ENCODE data around the gene ASGR2.
"Not testable (repeated sequence)": the region's sequence is repeated elsewhere in the genome, so short reads cannot be mapped to it uniquely, and the experiment has no call there.

The ASGR2 gene, protein sequence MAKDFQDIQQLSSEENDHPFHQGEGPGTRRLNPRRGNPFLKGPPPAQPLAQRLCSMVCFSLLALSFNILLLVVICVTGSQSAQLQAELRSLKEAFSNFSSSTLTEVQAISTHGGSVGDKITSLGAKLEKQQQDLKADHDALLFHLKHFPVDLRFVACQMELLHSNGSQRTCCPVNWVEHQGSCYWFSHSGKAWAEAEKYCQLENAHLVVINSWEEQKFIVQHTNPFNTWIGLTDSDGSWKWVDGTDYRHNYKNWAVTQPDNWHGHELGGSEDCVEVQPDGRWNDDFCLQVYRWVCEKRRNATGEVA

GRCh38 chr17:7114241-7114874 lies at the start of gene ASGR2:
ASGR2 (minus strand) TSS chr17:7114822; CDS start chr17:7114240, 582 bp downstream.
- no peak for DNase-seq (ENCODE audit: low read depth in 2 of 2)

DNA sequence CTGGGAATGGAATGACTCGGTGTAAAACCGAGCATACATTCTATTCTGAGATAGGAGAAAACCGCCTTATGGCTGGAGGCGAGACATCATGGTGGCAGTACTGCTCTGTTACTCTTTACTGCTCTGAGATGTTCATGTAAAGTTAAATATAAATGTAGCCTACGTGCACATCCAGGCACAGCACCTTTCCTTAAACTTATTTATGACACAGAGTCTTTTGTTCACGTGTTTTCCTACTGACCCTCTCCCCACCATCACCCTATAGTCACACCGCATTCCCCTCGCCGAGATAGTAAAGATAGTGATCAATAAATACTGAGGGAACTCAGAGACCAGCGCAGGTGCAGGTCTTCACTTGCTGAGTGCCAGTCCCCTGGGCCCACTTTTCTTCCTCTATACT lies 44.9 kb upstream of the ASGR2 start:
- DNase-seq (ENCODE audit: low read depth in 2 of 2), result not testable (repeated sequence)

DNA sequence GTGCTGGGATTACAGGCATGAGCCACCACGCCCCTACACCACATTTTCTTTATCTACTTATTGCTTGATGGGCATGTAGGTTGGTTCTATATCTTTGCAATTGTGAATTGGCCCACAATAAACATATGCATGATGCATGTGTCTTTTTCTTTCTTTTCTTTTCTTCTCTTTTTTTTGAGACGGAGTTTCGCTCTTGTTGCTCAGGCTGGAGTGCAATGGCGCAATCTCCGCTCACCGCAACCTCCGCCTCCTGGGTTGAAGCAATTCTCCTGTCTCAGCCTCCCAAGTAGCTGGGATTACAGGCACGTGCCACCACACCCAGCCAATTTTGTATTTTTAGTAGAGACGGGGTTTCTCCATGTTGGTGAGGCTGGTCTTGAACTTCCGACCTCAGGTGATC lies 43.8 kb upstream of the ASGR2 start:
- DNase-seq (ENCODE audit: low read depth in 2 of 2), result not testable (repeated sequence)

DNA sequence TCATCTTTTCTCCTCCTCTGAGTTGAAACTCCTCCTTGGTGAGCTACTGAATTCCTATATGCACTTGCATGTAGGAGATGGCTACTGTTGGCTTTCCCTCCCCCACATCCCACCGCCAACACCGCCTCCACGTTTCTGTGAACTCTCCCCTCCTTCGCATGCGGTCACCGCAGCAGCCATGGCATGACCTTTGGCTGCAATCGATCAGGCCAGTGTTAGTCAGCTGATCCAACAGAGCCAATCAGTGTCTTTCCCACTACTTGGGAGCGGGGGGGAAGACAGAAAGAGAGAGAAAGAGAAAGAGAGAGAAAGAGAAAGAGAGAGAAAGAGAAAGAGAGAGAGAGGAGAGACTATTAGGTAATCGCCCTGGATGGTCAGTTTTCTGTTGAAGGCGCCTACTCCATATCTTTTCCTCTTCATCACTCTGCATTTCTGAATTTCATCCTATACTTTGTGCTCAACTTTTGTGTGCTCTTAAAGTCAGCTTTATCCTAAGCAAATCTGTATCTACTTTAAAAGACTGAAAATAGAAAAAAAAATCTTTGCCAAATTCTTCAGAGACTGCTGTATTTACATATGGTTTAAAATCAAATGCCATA lies 41.8 kb upstream of the ASGR2 start:
- DNase-seq (ENCODE audit: low read depth in 2 of 2), result no peak

- no peak for DNase-seq (ENCODE audit: low read depth in 2 of 2)
Measured at GRCh38 chr17:7147772-7148171, 33.1 kb upstream of the ASGR2 start.

GRCh38 chr17:7146115-7146514 lies 31.5 kb upstream of the ASGR2 start:
- no peak for DNase-seq (ENCODE audit: low read depth in 2 of 2)

DNA sequence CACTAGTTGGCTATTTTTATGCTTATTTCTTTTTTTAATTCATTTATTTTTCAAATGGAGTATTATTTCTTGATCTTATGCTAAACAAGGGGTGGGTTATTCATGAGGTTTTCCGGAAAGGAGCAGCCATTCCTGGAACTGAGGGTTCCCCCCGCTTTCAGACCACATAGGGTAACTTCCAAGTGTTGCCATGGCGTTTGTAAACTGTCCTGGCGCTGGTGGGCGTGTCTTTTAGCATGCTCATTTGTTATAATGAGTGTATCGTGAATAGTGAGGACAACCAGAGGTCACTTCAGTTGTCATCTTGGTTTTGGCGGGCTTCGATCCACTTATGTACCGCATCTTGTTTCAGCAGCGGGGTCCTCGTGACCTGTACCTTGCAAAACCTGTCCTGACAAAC lies 29.6 kb upstream of the ASGR2 start:
- DNase-seq (ENCODE audit: low read depth in 2 of 2), result no peak

GRCh38 chr17:7141824-7142223 lies 27.2 kb upstream of the ASGR2 start:
- DNase-seq (ENCODE audit: low read depth in 2 of 2), result no peak

GRCh38 chr17:7139400-7139799 lies 24.8 kb upstream of the ASGR2 start:
- no peak for DNase-seq (ENCODE audit: low read depth in 2 of 2)

DNA sequence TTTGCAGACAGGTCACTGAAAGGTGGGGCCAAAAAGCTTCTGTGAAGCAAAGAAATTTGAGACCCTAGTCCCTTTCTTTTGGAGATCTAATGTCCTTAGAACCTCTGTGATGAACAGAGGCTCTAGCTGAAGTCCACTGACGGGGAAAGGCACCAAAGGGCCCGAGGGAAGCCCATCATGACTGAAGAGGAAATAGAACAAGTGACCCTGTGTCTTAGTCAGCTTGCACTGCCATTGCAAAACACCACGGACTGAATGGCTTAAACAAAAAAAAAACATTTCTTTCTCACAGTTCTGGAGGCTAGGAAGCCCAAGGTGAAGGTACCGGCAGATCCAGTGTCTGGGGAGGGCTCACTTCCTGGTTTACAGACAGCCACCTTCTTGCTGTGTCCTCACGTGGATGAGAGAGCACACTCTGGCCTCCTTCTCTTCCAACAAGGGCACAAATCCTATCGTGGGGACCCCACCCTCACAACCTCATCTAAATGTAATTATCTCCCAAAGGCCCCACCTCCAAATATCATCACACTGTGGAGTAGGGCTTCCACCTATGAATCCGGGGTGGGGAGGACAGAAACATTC lies 24.3 kb upstream of the ASGR2 start:
- DNase-seq (ENCODE audit: low read depth in 2 of 2), result no peak

DNA sequence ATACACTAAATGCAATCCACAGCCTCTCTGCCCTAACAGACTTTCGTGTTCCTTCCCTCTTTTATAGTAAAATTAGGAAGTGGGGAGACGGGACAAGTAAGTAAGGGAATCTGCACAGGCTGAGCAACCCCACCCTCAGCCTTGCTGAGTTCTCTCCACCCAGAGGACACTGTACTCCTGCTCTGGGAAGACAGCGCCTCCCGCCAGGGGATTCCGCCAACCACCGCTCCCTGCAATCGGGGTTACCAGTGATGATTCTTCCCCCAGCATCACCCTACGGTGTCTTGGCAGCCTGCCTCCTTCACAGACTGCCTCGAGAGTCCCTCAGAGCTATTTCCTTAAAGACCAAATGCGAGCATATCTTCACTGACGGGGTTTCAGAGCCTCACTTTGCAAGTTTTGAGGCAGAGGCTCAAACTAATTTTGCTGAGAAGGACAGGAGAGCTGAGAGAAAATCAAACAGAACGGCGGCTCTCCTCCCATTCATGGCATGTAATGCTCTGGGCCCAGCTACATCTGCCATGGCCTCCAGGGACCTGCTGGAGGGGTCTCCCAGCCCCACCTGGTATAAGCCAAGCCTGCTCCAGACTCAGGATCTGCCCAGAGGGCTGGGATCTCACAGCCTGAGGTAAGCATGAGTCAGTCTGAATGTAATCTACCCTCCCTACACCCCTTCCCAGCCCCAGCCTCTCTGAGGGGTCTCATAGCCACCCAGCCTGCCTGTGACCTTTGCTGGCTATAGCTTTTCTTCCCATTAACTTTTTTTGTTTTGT lies 22.7 kb upstream of the ASGR2 start:
- DNase-seq (ENCODE audit: low read depth in 2 of 2), result no peak

DNA sequence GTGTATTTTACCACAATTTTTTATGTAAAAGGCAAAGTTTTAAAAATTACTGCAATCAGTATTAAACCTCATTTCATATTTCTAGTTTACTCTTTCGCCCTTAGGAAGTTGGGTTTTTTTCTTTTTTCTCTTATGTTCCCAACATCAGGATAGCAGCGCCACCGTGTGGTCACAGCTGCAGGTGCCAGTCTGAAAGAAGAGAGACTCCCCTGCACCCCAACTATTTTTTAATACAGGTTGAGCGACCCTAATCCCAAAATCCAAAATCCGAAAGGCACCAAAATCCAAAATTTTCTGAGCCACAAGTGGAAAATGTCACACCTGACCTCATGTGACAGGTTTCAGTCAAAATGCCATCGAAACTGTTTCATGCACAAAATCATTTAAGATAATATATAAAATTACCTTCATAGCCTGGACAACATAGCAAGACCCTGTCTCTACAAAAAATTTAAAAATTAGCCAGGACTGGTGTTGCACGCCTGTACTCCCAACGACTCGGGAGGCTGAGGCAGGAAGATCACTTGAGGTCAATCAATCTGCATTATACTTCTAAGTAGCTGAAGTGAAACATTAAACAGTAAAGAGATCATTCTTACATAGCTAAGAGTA lies 21.8 kb upstream of the ASGR2 start:
- peak; percentile 76 to 77 for DNase-seq (ENCODE audit: low read depth in 2 of 2)

GRCh38 chr17:7133916-7134315 lies 19.3 kb upstream of the ASGR2 start:
- DNase-seq (ENCODE audit: low read depth in 2 of 2), result no peak

- peak; percentile 15 to 22 for DNase-seq (ENCODE audit: low read depth in 2 of 2)
Measured at GRCh38 chr17:7133424-7133823, 18.8 kb upstream of the ASGR2 start.

- DNase-seq (ENCODE audit: low read depth in 2 of 2), result peak in 1 of 2 donors; percentile 41
Measured at GRCh38 chr17:7132511-7133094, 18.0 kb upstream of the ASGR2 start.

GRCh38 chr17:7131423-7131791 lies 16.8 kb upstream of the ASGR2 start:
- no peak for DNase-seq (ENCODE audit: low read depth in 2 of 2)

- no peak for DNase-seq (ENCODE audit: low read depth in 2 of 2)
Measured at GRCh38 chr17:7130621-7131422, 16.2 kb upstream of the ASGR2 start.

DNA sequence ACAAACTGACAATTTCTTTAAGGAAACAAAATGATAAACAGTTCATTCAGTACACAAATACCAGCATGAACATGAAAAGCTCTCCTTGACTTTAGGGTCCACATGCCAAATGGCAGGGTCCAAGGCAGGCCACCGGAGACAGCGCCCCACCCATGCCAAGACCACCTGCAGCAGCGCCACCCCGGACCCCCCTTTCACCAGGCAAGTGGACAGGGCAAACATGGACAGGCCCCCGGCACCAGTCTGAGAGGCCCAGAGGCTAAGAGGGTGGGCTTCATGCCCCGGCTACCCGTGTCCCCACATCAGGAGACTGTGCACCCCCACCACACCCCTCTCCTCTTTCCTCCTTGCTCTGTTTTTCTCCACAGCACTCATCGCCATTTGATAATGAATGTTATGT lies 14.7 kb upstream of the ASGR2 start:
- no peak for DNase-seq (ENCODE audit: low read depth in 2 of 2)

DNA sequence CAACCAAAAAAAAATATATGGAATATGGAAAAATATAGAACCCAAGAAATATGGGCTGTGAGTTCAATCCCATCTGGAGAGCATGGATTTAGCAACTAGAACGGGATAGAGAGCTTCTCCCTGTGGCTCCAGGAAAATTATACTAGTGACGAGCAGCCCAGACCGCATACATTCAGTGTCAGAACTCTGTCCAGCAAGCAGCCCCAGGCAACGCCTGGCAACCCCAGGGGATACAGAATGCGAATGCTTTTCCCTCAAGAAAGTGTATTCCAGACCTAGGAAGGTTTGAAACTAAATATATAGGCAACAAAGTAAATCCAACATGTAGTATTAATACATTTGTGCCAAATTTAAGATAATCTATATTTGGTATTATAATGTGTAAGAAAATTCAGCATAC lies 13.5 kb upstream of the ASGR2 start:
- no peak for DNase-seq (ENCODE audit: low read depth in 2 of 2)

- not testable (repeated sequence) for DNase-seq (ENCODE audit: low read depth in 2 of 2)
Measured at GRCh38 chr17:7127501-7127900, 12.9 kb upstream of the ASGR2 start.
